ENCODE measurements around the gene HERPUD1.
"Not testable (repeated sequence)": the region's sequence is repeated elsewhere in the genome, so short reads cannot be mapped to it uniquely, and the experiment has no call there.

HERPUD1 gene, protein sequence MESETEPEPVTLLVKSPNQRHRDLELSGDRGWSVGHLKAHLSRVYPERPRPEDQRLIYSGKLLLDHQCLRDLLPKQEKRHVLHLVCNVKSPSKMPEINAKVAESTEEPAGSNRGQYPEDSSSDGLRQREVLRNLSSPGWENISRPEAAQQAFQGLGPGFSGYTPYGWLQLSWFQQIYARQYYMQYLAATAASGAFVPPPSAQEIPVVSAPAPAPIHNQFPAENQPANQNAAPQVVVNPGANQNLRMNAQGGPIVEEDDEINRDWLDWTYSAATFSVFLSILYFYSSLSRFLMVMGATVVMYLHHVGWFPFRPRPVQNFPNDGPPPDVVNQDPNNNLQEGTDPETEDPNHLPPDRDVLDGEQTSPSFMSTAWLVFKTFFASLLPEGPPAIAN

DNA sequence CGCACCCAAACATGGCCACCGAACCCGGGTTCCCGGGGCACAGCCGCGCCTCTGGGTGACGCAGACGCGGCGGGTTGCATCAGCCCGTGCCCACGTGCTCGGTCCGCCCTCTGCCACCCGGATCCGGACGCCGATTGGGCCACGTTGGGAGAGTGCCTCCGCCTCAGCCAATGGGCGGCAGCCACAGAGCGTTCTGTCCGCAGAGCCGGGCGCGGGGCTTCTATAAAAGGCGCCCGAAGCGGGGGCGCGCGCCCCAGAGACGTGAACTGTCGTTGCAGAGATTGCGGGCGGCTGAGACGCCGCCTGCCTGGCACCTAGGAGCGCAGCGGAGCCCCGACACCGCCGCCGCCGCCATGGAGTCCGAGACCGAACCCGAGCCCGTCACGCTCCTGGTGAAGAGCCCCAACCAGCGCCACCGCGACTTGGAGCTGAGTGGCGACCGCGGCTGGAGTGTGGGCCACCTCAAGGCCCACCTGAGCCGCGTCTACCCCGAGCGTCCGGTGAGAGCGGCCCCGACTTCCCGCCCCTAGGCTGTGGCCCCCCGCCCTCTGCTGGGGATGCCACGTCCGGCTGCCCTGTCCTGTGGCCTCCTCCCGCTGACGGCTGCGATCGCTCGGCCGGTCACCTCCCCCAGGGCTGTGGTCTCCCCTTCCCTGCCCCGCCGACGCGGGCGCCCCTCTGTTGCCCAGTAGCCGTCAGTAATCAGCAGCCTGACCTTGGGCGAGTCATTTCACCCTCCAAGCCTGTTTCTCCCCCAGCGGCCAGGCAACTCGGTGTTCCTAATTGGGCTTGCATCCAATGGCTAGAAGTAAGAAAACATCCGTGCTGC is at the start of gene HERPUD1:
HERPUD1 (plus strand) TSS at position 251 of the 829 bp plus-strand sequence; CDS start at position 354, 103 bp downstream.
- Histone ChIP-seq H3K4me1 (ENCODE audit: insufficient read depth, low read length) (peaks cover 14% of the 10 kb centered on the region; the same call in 1 of the 2 replicates), H3K36me3 (ENCODE audit: insufficient read depth, low read depth, low read length) (peaks cover 22% of the 10 kb centered on the region), H3K9ac (ENCODE audit: low read depth, low read length) (peak within 1 kb of the TSS; percentile 91), H3K4me3 (ENCODE audit: low read length) (peak within 1 kb of the TSS; percentile 89), H3K9me3 (ENCODE audit: insufficient read depth, low read depth, low read length) (no peaks in the 10 kb centered on the region), H3K27ac (ENCODE audit: low read length) (peak within 1 kb of the TSS; percentile 18), H3K27me3 (ENCODE audit: insufficient read depth, low read length) (no peaks in the 10 kb centered on the region)

DNA sequence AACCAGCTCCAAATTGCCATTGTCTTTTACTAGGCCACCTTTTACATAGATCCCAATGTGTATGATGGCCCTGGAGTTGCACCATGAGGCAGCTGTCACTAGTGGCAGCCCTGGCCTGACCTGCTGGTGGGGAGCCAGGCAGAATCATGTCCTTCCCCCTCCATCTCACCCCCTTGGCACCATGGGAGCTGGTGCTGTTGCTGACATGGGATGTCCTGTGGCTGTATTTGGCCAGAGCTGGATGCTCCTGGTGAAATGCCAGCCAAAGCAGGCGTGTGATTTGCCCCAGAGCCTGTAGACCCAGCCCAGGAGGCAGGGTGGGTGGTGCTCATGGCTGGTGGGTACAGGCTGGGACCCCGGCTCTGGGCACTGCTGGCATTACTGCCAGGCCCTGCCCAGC is 48.4 kb upstream of the HERPUD1 start:
- H3K9ac ChIP-seq (ENCODE audit: low read depth, low read length) = no peak overlapping the region
- H3K4me1 ChIP-seq (ENCODE audit: insufficient read depth, low read length) = no peaks in the 10 kb centered on the region
- H3K27ac ChIP-seq (ENCODE audit: low read length) = no peak overlapping the region
- H3K36me3 ChIP-seq (ENCODE audit: insufficient read depth, low read depth, low read length) = no peaks in the 10 kb centered on the region
- no peaks in the 10 kb centered on the region for H3K27me3 ChIP-seq (ENCODE audit: insufficient read depth, low read length)
- no peak overlapping the region for H3K4me3 ChIP-seq (ENCODE audit: low read length)
- peaks cover 15% of the 10 kb centered on the region for H3K9me3 ChIP-seq (ENCODE audit: insufficient read depth, low read depth, low read length)

DNA sequence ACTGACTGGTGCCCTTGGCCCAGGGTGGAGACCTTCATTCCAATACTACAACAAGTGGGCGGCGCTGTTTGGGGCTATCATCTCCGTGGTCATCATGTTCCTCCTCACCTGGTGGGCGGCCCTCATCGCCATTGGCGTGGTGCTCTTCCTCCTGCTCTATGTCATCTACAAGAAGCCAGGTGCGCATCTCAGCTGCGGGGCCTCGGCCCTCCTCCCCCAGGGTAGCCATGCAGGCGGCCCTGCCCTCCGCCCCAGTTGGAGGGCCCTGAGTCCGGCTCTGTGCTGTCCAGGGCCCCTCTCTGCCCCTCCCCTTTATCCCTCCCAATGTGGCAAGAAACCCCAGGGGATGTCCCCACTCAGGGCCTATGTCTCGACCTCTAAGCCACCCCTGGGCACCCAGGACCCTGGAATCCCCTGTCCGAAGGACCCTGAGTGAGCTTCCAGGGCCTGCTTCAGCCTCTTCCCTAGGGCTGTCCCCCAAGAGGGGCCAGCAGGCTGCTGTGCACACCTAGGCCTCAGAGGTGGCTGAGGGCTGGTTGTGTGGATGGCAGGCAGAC is 47.8 kb upstream of the HERPUD1 start:
- H3K9me3 ChIP-seq (ENCODE audit: insufficient read depth, low read depth, low read length) = peaks cover 15% of the 10 kb centered on the region
- no peaks in the 10 kb centered on the region for H3K36me3 ChIP-seq (ENCODE audit: insufficient read depth, low read depth, low read length)
- H3K4me1 ChIP-seq (ENCODE audit: insufficient read depth, low read length) = no peaks in the 10 kb centered on the region
- no peak overlapping the region for H3K4me3 ChIP-seq (ENCODE audit: low read length)
- H3K27me3 ChIP-seq (ENCODE audit: insufficient read depth, low read length) = no peaks in the 10 kb centered on the region
- no peak overlapping the region for H3K27ac ChIP-seq (ENCODE audit: low read length)
- H3K9ac ChIP-seq (ENCODE audit: low read depth, low read length) = no peak overlapping the region

DNA sequence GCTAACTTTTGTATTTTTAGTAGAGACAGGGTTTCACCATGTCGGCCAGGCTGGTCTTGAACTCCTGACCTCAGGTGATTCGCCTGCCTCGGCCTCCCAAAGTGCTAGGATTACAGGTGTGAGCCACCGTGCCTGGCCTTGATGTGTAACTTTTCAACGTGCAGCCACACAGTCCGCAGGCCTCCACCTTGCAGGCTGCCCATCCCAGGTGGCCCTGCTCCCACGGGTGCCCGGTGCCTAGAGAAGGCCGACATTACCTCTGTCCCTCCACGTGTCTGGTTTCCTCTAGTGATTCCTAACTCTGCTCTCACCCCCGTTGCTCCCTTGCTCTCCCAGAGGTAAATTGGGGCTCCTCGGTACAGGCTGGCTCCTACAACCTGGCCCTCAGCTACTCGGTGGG is 47.0 kb upstream of the HERPUD1 start:
- H3K9ac ChIP-seq (ENCODE audit: low read depth, low read length); H3K27me3 ChIP-seq (ENCODE audit: insufficient read depth, low read length); H3K36me3 ChIP-seq (ENCODE audit: insufficient read depth, low read depth, low read length); H3K4me1 ChIP-seq (ENCODE audit: insufficient read depth, low read length); H3K4me3 ChIP-seq (ENCODE audit: low read length); H3K27ac ChIP-seq (ENCODE audit: low read length): not testable (repeated sequence)
- H3K9me3 ChIP-seq (ENCODE audit: insufficient read depth, low read depth, low read length) = peaks cover 15% of the 10 kb centered on the region

DNA sequence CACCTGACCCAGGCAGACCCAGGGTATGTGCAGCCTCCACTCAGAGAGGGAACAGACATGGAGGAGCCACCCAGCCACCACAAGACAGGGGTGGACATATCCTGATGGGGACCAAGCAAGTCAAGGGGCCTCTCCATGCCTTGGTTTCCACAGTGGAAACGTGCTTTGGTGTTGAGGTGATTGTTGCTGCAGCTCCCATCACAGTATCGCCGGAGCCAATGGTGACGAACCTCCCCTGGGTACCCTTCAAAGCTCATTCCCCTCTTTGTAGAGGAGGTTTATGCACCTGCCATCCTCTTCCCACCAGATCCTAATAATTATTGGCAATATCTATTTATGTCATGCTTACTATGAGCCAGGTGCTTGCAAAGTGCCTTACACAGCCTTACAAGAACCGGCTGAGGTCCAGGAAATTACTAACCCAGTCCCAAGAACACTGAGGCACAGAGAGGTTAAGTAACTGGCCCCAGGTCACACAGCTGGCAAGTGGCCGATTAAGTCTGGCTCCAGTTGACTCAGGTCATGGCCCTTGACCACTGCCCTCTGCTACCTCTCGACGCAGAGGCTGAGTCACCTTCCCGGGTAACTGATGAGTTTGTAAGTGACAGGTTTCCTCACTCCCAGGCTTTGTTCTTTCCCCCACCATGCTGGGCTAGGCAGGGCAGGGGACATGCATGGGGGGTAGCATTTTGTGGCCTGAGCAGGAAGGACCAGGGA is 46.3 kb upstream of the HERPUD1 start:
- peaks cover 15% of the 10 kb centered on the region for H3K9me3 ChIP-seq (ENCODE audit: insufficient read depth, low read depth, low read length)
- H3K27ac ChIP-seq (ENCODE audit: low read length) = no peak overlapping the region
- H3K36me3 ChIP-seq (ENCODE audit: insufficient read depth, low read depth, low read length) = no peaks in the 10 kb centered on the region
- no peak overlapping the region for H3K9ac ChIP-seq (ENCODE audit: low read depth, low read length)
- no peaks in the 10 kb centered on the region for H3K4me1 ChIP-seq (ENCODE audit: insufficient read depth, low read length)
- no peaks in the 10 kb centered on the region for H3K27me3 ChIP-seq (ENCODE audit: insufficient read depth, low read length)
- no peak overlapping the region for H3K4me3 ChIP-seq (ENCODE audit: low read length)

DNA sequence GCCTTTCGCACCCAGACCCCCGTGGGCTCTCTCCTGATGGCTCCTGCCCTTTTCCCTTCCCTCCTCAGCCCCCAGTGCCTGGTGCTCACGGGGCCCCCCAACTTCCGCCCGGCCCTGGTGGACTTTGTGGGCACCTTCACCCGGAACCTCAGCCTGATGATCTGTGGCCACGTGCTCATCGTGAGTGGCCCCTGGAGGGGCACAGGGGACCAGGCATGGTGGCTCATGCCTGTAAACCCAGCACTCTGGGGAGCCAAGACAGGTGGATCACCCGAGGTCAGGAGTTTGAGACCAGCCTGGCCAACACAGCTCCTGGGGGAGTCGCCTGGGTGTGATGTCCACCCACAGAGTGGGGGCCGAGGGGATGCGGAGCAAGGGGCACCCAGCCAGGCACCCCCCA is 45.6 kb upstream of the HERPUD1 start:
- H3K36me3 ChIP-seq (ENCODE audit: insufficient read depth, low read depth, low read length) = no peaks in the 10 kb centered on the region
- H3K4me1 ChIP-seq (ENCODE audit: insufficient read depth, low read length) = no peaks in the 10 kb centered on the region
- H3K9me3 ChIP-seq (ENCODE audit: insufficient read depth, low read depth, low read length) = peaks cover 15% of the 10 kb centered on the region
- H3K27ac ChIP-seq (ENCODE audit: low read length) = no peak overlapping the region
- H3K9ac ChIP-seq (ENCODE audit: low read depth, low read length) = no peak overlapping the region
- H3K4me3 ChIP-seq (ENCODE audit: low read length) = no peak overlapping the region
- H3K27me3 ChIP-seq (ENCODE audit: insufficient read depth, low read length) = no peaks in the 10 kb centered on the region

DNA sequence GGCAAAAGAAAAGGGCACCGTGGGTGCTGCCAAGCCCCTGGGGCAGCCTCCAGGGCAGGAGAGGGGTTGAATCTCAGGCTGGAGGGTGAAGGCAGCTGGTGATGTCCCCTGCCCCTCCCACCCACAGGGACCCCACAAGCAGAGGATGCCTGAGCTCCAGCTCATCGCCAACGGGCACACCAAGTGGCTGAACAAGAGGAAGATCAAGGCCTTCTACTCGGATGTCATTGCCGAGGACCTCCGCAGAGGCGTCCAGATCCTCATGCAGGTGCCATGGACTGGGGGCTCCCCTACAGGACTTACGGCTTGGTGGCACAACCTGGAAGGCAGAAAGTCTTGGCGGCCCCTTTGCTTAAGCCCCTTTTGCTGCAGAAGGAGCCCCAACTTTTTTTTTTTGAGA is 45.1 kb upstream of the HERPUD1 start:
- no peaks in the 10 kb centered on the region for H3K4me1 ChIP-seq (ENCODE audit: insufficient read depth, low read length)
- H3K9me3 ChIP-seq (ENCODE audit: insufficient read depth, low read depth, low read length) = peaks cover 15% of the 10 kb centered on the region
- H3K36me3 ChIP-seq (ENCODE audit: insufficient read depth, low read depth, low read length) = no peaks in the 10 kb centered on the region
- H3K27me3 ChIP-seq (ENCODE audit: insufficient read depth, low read length) = no peaks in the 10 kb centered on the region
- no peak overlapping the region for H3K27ac ChIP-seq (ENCODE audit: low read length)
- no peak overlapping the region for H3K9ac ChIP-seq (ENCODE audit: low read depth, low read length)
- H3K4me3 ChIP-seq (ENCODE audit: low read length) = no peak overlapping the region

DNA sequence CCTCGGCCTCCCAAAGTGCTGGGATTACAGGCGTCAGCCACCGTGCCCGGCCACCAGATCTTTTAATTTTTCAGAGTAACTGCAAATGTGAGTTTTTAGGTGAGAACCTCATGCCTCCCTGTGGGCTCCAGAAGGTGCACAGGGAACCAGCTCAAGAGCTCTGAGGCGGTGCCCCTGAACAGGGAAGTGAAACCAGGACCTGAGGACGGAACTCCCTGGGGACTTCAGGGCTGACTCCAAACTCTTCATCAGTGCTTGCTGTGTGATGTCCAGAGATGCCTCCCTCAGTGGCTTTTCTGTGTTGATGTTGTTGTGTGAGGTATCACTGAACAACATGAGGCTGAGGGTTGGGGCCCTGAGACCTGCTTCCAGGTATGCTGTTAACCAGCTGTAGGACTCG is 43.1 kb upstream of the HERPUD1 start:
- H3K27ac ChIP-seq (ENCODE audit: low read length) = no peak overlapping the region
- peaks cover 15% of the 10 kb centered on the region for H3K9me3 ChIP-seq (ENCODE audit: insufficient read depth, low read depth, low read length)
- no peak overlapping the region for H3K4me3 ChIP-seq (ENCODE audit: low read length)

DNA sequence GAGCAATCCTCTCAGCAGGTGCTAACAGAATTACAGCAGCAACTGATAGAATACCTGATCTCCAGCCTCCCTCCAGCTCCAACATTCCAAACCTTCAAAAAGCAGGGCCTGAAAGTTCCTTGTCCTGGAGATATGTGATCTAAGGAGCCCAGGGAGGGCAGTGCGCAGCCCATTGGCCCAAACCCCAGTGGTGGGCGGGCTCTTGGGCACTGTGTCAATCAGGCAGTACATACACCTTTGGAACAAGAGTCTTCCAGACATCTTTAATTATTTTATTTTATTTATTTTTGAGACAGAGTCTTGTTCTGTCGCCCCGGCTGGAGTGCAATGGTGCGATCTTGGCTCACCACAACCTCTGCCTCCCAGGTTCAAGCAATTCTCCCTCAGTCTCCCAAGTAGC is 42.7 kb upstream of the HERPUD1 start:
- Histone ChIP-seq H3K4me3 (ENCODE audit: low read length) (no peak overlapping the region), H3K27ac (ENCODE audit: low read length) (no peak overlapping the region), H3K9me3 (ENCODE audit: insufficient read depth, low read depth, low read length) (peaks cover 15% of the 10 kb centered on the region), H3K4me1 (ENCODE audit: insufficient read depth, low read length) (no peaks in the 10 kb centered on the region), H3K27me3 (ENCODE audit: insufficient read depth, low read length) (no peaks in the 10 kb centered on the region), H3K9ac (ENCODE audit: low read depth, low read length) (no peak overlapping the region), H3K36me3 (ENCODE audit: insufficient read depth, low read depth, low read length) (no peaks in the 10 kb centered on the region)

More for the DNA sequence above, 43.1 kb upstream of the HERPUD1 start:
- Histone ChIP-seq H3K36me3 (ENCODE audit: insufficient read depth, low read depth, low read length) (no peaks in the 10 kb centered on the region), H3K4me1 (ENCODE audit: insufficient read depth, low read length) (no peaks in the 10 kb centered on the region), H3K27me3 (ENCODE audit: insufficient read depth, low read length) (no peaks in the 10 kb centered on the region), H3K9ac (ENCODE audit: low read depth, low read length) (no peak overlapping the region)

DNA sequence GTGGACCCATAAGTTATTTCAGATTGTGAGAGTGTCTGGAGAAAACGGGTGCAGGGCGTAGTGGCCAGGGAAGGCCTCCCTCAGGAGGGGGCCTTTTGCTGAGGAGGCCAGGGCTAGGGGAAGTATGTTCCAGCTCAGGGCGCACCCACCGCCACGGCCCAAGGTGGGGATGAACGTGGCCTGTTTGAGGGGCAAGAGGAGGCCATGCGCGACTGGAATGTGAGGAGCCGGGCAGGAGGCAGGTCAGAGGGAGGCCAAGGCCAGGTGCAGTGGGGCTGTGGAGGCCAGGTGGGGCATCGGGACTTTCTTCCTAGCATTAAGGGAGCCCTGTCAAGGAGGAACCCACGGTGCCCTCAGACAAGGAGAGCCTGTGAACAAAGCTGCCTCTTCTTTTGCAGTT is 40.3 kb upstream of the HERPUD1 start:
- H3K27me3 ChIP-seq (ENCODE audit: insufficient read depth, low read length) = no peaks in the 10 kb centered on the region
- no peaks in the 10 kb centered on the region for H3K4me1 ChIP-seq (ENCODE audit: insufficient read depth, low read length)
- no peak overlapping the region for H3K27ac ChIP-seq (ENCODE audit: low read length)
- no peaks in the 10 kb centered on the region for H3K36me3 ChIP-seq (ENCODE audit: insufficient read depth, low read depth, low read length)
- H3K9me3 ChIP-seq (ENCODE audit: insufficient read depth, low read depth, low read length) = no peaks in the 10 kb centered on the region
- H3K4me3 ChIP-seq (ENCODE audit: low read length) = no peak overlapping the region
- H3K9ac ChIP-seq (ENCODE audit: low read depth, low read length) = no peak overlapping the region

DNA sequence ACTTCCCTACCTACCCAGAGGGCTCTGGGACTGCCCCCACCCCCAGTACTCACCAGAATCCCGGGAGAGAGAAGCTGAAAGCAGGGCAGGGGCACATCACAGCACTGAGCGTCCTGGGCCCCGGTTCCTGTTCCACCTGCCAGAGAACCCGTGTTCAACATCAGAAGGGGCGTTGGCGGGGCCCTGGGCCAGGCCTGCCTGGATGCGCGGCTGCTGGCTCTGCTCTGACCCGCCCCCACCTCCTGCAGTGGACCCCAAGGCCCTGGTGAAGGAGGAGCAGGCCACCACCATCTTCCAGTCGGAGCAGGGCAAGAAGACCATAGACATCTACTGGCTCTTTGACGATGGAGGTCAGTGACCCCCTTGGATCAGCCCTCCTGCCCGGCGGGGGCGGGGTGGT is 39.2 kb upstream of the HERPUD1 start:
- H3K9me3 ChIP-seq (ENCODE audit: insufficient read depth, low read depth, low read length) = no peaks in the 10 kb centered on the region
- H3K27me3 ChIP-seq (ENCODE audit: insufficient read depth, low read length) = no peaks in the 10 kb centered on the region
- H3K9ac ChIP-seq (ENCODE audit: low read depth, low read length) = no peak overlapping the region
- H3K36me3 ChIP-seq (ENCODE audit: insufficient read depth, low read depth, low read length) = no peaks in the 10 kb centered on the region
- H3K27ac ChIP-seq (ENCODE audit: low read length) = no peak overlapping the region
- H3K4me1 ChIP-seq (ENCODE audit: insufficient read depth, low read length) = no peaks in the 10 kb centered on the region
- no peak overlapping the region for H3K4me3 ChIP-seq (ENCODE audit: low read length)

Data from iPS-20b (cell line).